Activated T-cell treated with anti-CD3 and anti-CD28 coated beads, Interleukin-2, amount 50 U/mL, for 72 hours (primary cell): ENCODE data around the gene CCDC63. TPM values are rescaled to one million over a fixed set of nuclear protein-coding genes. Genes with fewer than 3 reads are reported as not detected.

Source experiments
- ATAC-seq, 2 donors: fragments of 150-1000 bp; cut with Tn5 transposase; replicated peaks in 1 of 2; 2 replicates each; pipeline ENCODE4 v1.10.0; 2021; ENCODE audit warnings: moderate library complexity in 2 of 2, mild to moderate bottlenecking in 1 of 2
- DNase-seq, 2 donors: peaks; one replicate each; pipeline ENCODE4 v3.0.0; 2021 to 2022; ENCODE audit warnings: mixed read lengths in 1 of 2
- H3K27ac Mint-ChIP-seq: one replicate; pipeline ENCODE4 v1.8.0; 2022; ENCODE audit warnings: mild to moderate bottlenecking, moderate library complexity, mixed read lengths
- H3K27me3 Mint-ChIP-seq: one replicate; pipeline ENCODE4 v1.8.0; 2022; ENCODE audit warnings: low read depth, mixed read lengths
- H3K36me3 Mint-ChIP-seq, 2 donors: one replicate each; pipeline ENCODE4 v1.8.0; 2022; ENCODE audit warnings: mixed read lengths in 2 of 2, mild to moderate bottlenecking in 1 of 2; ENCODE audit not compliant: insufficient read depth in 2 of 2
- H3K4me1 Mint-ChIP-seq: one replicate; pipeline ENCODE4 v1.8.0; 2022; ENCODE audit warnings: low read depth, mixed read lengths
- H3K4me3 Mint-ChIP-seq, 2 donors: one replicate each; pipeline ENCODE4 v1.8.0; 2022; ENCODE audit warnings: mild to moderate bottlenecking in 2 of 2, mixed read lengths in 2 of 2, moderate library complexity in 2 of 2
- H3K9me3 Mint-ChIP-seq, 2 donors: one replicate each; pipeline ENCODE4 v1.8.0; 2022; ENCODE audit warnings: mixed read lengths in 2 of 2
- total RNA-seq, 2 donors: library from RNA; stranded (reverse); gene quantifications; one replicate each; pipeline ENCODE4 v1.2.3, GENCODE V29; 2022

Gene CCDC63
- total RNA-seq, result under 1 TPM in 1 of 2 donors, not detected in 1; 0.24 TPM

DNA sequence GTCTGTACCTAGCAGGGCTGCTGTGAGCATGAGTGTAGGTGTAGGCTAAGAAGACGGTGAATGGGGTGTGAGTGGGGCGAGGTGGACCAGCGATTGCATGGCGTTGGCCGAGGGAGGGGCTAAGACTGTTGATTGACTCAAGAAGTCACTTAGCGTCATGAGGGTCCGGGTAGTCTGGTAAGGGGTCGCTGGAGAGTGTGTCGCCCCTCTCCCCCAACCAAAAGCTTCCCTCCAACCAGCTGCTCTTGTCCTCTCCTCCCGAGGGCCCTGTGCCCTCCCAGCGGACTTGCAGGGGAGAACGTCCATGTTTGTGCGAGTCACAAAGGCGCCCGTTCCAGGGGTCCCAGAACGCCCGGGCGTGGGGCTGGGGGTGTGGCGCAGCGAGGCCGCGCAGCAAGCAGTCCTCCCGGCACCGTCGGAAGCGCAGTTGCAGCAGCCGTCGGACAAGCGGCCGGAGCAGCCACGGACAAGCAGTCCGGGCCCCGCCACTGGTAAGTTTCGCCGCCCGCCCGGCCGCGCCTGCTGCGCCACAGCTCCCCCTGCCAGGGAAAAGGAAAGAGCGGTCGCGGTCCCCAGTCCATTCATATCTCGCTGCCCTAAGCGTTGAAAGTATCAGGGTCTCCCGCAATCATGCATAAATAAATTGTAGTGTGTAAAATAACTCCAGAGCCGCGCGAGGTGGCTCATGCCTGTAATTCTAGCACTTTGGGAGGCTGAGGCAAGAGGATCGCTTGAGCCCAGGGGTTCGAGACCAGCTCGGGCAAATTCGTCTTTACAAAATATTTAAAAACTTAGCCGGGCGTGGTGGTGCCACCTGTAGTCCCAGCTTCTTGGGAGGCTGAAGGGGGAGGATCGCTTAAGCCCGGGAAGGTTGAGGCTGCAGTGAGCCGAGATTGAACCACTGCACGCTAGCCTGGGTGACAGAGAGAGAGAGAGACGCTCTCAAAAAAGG lies at the start of gene CCDC63:
TSS of gene CCDC63 (plus strand) at position 373 of the 952 bp plus-strand sequence. CDS start 5,968 bp downstream, outside the sequence.
- no peak within 1 kb of the TSS for H3K27ac Mint-ChIP-seq
- H3K27me3 Mint-ChIP-seq, result peaks cover 51% of the 10 kb centered on the region
- H3K9me3 Mint-ChIP-seq, result no peaks in the 10 kb centered on the region

GRCh38 chr12:110798461-110798860 lies 48.3 kb upstream of the CCDC63 start:
- H3K9me3 Mint-ChIP-seq, result peaks cover 4% of the 10 kb centered on the region in 2 donors
- DNase-seq, result no peak
- no peak overlapping the region for H3K4me3 Mint-ChIP-seq
- peaks cover under 1 to 3% of the 10 kb centered on the region in 2 donors for H3K36me3 Mint-ChIP-seq
- H3K27me3 Mint-ChIP-seq, result no peaks in the 10 kb centered on the region
- ATAC-seq, result no peak
- peaks cover 15% of the 10 kb centered on the region for H3K4me1 Mint-ChIP-seq
- no peak overlapping the region for H3K27ac Mint-ChIP-seq

More for the DNA sequence above, at the start of gene CCDC63:
- H3K4me1 Mint-ChIP-seq, result peaks cover 15% of the 10 kb centered on the region
- peak within 1 kb of the TSS; percentile 79 to 83 for H3K4me3 Mint-ChIP-seq
- no peaks in the 10 kb centered on the region for H3K36me3 Mint-ChIP-seq
- peak; percentile 47 to 55 for DNase-seq
- peak; percentile 75 to 81 for ATAC-seq

- Mint-ChIP-seq H3K27ac (no peak overlapping the region), H3K9me3 (peaks cover 9 to 10% of the 10 kb centered on the region in 2 donors), H3K4me1 (peaks cover 9% of the 10 kb centered on the region), H3K4me3 (no peak overlapping the region), H3K27me3 (no peaks in the 10 kb centered on the region), H3K36me3 (peaks cover 3 to 5% of the 10 kb centered on the region in 2 donors)
- ATAC-seq, result no peak
- DNase-seq, result no peak
These were observed 44.3 kb upstream of the CCDC63 start for GRCh38 chr12:110802489-110802888.

- DNase-seq, result no peak
- no peak for ATAC-seq
These were observed 42.4 kb upstream of the CCDC63 start for GRCh38 chr12:110804406-110804805.

GRCh38 chr12:110807640-110808039 lies 39.1 kb upstream of the CCDC63 start:
- H3K9me3 Mint-ChIP-seq, result peaks cover 6 to 7% of the 10 kb centered on the region in 2 donors
- DNase-seq (no peak), ATAC-seq (no peak)
- H3K4me3 Mint-ChIP-seq, result no peak overlapping the region
- H3K27ac Mint-ChIP-seq, result no peak overlapping the region
- H3K4me1 Mint-ChIP-seq, result peaks cover 7% of the 10 kb centered on the region
- no peaks in the 10 kb centered on the region for H3K27me3 Mint-ChIP-seq
- H3K36me3 Mint-ChIP-seq, result peaks cover 2 to 3% of the 10 kb centered on the region in 2 donors

More at GRCh38 chr12:110804406-110804805, 42.4 kb upstream of the CCDC63 start:
- Mint-ChIP-seq H3K36me3 (peaks cover 3 to 4% of the 10 kb centered on the region in 2 donors), H3K4me1 (no peaks in the 10 kb centered on the region), H3K4me3 (no peak overlapping the region), H3K27me3 (no peaks in the 10 kb centered on the region), H3K27ac (no peak overlapping the region), H3K9me3 (peaks cover 8 to 9% of the 10 kb centered on the region in 2 donors)

- DNase-seq (no peak), ATAC-seq (no peak)
- Mint-ChIP-seq H3K4me3 (no peak overlapping the region), H3K36me3 (no peaks in the 10 kb centered on the region), H3K27ac (no peak overlapping the region), H3K9me3 (peaks cover 3% of the 10 kb centered on the region in 2 donors), H3K27me3 (no peaks in the 10 kb centered on the region), H3K4me1 (peaks cover 7% of the 10 kb centered on the region)
These were observed 37.6 kb upstream of the CCDC63 start for GRCh38 chr12:110809149-110809548.

- H3K9me3 Mint-ChIP-seq, result no peaks in the 10 kb centered on the region
- H3K4me3 Mint-ChIP-seq, result no peak overlapping the region
- DNase-seq (no peak), ATAC-seq (no peak)
- no peaks in the 10 kb centered on the region for H3K36me3 Mint-ChIP-seq
- no peaks in the 10 kb centered on the region for H3K27me3 Mint-ChIP-seq
- H3K27ac Mint-ChIP-seq, result no peak overlapping the region
- H3K4me1 Mint-ChIP-seq, result peaks cover 7% of the 10 kb centered on the region
These were observed 34.8 kb upstream of the CCDC63 start for GRCh38 chr12:110811972-110812371.

GRCh38 chr12:110813285-110813684 lies 33.5 kb upstream of the CCDC63 start:
- ATAC-seq (no peak), DNase-seq (no peak)
- Mint-ChIP-seq H3K4me1 (peaks cover 7% of the 10 kb centered on the region), H3K27ac (no peak overlapping the region), H3K27me3 (no peaks in the 10 kb centered on the region), H3K36me3 (no peaks in the 10 kb centered on the region), H3K9me3 (no peaks in the 10 kb centered on the region), H3K4me3 (no peak overlapping the region)

- ATAC-seq (no peak), DNase-seq (no peak)
- H3K4me3 Mint-ChIP-seq, result no peak overlapping the region
- H3K9me3 Mint-ChIP-seq, result no peaks in the 10 kb centered on the region
- no peaks in the 10 kb centered on the region for H3K36me3 Mint-ChIP-seq
- H3K27ac Mint-ChIP-seq, result no peak overlapping the region
- H3K27me3 Mint-ChIP-seq, result no peaks in the 10 kb centered on the region
- peaks cover 7% of the 10 kb centered on the region for H3K4me1 Mint-ChIP-seq
These were observed 33.0 kb upstream of the CCDC63 start for GRCh38 chr12:110813756-110814155.

GRCh38 chr12:110816248-110816647 lies 30.5 kb upstream of the CCDC63 start:
- ATAC-seq (no peak), DNase-seq (no peak)
- Mint-ChIP-seq H3K9me3 (no peaks in the 10 kb centered on the region), H3K4me1 (peaks cover 7% of the 10 kb centered on the region), H3K4me3 (no peak overlapping the region), H3K27ac (no peak overlapping the region), H3K36me3 (peaks cover 0 to 3% of the 10 kb centered on the region in 2 donors), H3K27me3 (no peaks in the 10 kb centered on the region)

DNA sequence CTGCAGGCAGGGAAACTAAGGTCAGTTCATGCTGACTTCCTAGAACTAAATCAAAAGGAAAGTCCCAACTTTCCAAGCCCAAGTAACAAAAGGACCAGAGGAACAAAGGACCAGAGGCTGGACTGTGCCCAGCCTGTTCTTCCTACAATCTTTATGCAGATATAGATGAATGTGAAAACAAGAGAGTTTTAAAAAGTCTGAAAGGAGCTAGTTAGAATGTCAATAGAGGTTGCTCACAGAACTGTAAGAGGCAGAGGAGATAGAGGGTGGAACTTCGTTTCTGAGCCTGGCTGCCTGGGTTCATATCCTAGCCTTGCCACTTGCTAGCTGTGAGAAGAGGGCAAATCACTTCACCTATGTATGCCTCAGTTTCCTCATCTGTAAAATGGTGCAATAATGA lies 30.0 kb upstream of the CCDC63 start:
- H3K27ac Mint-ChIP-seq, result no peak overlapping the region
- H3K4me1 Mint-ChIP-seq, result peaks cover 1% of the 10 kb centered on the region
- H3K36me3 Mint-ChIP-seq, result peaks cover 0 to 3% of the 10 kb centered on the region in 2 donors
- DNase-seq, result no peak
- H3K9me3 Mint-ChIP-seq, result no peaks in the 10 kb centered on the region
- no peaks in the 10 kb centered on the region for H3K27me3 Mint-ChIP-seq
- no peak overlapping the region for H3K4me3 Mint-ChIP-seq
- no peak for ATAC-seq

- DNase-seq, result no peak
- H3K27me3 Mint-ChIP-seq, result no peaks in the 10 kb centered on the region
- no peak for ATAC-seq
- H3K27ac Mint-ChIP-seq, result no peak overlapping the region
- H3K4me1 Mint-ChIP-seq, result peaks cover 5% of the 10 kb centered on the region
- H3K36me3 Mint-ChIP-seq, result peaks cover 0 to 3% of the 10 kb centered on the region in 2 donors
- no peak overlapping the region for H3K4me3 Mint-ChIP-seq
- H3K9me3 Mint-ChIP-seq, result no peaks in the 10 kb centered on the region
These were observed 28.3 kb upstream of the CCDC63 start for GRCh38 chr12:110818511-110818910.

DNA sequence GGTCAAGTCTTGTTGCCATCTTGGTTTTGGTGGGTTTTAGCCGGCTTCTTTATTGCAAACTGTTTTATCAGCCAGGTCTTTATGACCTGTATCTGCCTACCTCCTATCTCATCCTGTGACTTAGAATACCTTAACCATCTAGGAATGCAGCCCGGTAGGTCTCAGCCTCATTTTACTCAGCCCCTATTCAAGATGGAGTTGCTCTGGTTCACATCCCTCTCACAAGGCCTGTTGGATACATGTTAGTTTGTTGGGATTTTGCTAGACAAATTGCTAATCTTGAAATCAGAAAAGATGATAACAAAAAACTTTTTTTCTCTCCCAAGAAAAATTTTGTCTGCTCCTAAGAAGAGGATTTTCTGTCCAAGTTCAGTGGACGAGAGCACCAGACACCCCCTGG lies 27.6 kb upstream of the CCDC63 start:
- H3K9me3 Mint-ChIP-seq, result no peaks in the 10 kb centered on the region
- H3K27me3 Mint-ChIP-seq, result no peaks in the 10 kb centered on the region
- ATAC-seq, result no peak
- no peak overlapping the region for H3K27ac Mint-ChIP-seq
- no peak for DNase-seq
- H3K36me3 Mint-ChIP-seq, result peaks cover 0 to 3% of the 10 kb centered on the region in 2 donors
- H3K4me3 Mint-ChIP-seq, result no peak overlapping the region
- H3K4me1 Mint-ChIP-seq, result peaks cover 5% of the 10 kb centered on the region
